WTC11 (cell line): ENCODE results near the gene DNAJB2. TPM values are rescaled to one million over a fixed set of nuclear protein-coding genes. Genes with fewer than 3 reads are reported as not detected.

Experiments used
- ATAC-seq: fragments of 200-7000 bp; cut with Tn5 transposase; 2 replicates; pipeline ENCODE4 v1.10.0; 2021; ENCODE audit warnings: mild to moderate bottlenecking, moderate library complexity
- CTCF ChIA-PET: fragments of 300-600 bp; sonication (Branson Sonifier 250); formaldehyde crosslinking; loops from one replicate; lab custom pipeline; 2021; ENCODE audit warnings: antibody characterized with exemption; lab: Charles Lee
- POLR2A ChIA-PET: fragments of 350-600 bp; sonication (Branson Sonifier 250); formaldehyde crosslinking; loops from one replicate; lab custom pipeline; 2021; ENCODE audit warnings: antibody characterized with exemption; lab: Charles Lee
- DNase-seq: peaks from one replicate; pipeline ENCODE4 v3.0.0; 2021; ENCODE audit warnings: low spot score
- H3K27ac Mint-ChIP-seq: 2 replicates; pipeline ENCODE4 v1.8.0; 2021; ENCODE audit warnings: mixed read lengths
- H3K27me3 Mint-ChIP-seq: 2 replicates; pipeline ENCODE4 v1.8.0; 2021; ENCODE audit warnings: low read depth, mild to moderate bottlenecking, moderate library complexity, mixed read lengths
- H3K36me3 Mint-ChIP-seq: 2 replicates; pipeline ENCODE4 v1.8.0; 2021; ENCODE audit warnings: mixed read lengths
- H3K4me1 Mint-ChIP-seq: 2 replicates; pipeline ENCODE4 v1.8.0; 2022; ENCODE audit warnings: mixed read lengths
- H3K4me3 Mint-ChIP-seq: 2 replicates; pipeline ENCODE4 v1.8.0; 2021; ENCODE audit warnings: mild to moderate bottlenecking, moderate library complexity, mixed read lengths
- H3K9me3 Mint-ChIP-seq: 2 replicates; pipeline ENCODE4 v1.8.0; 2021; ENCODE audit warnings: mixed read lengths
- ATF2 ChIP-seq: sonication (generic); formaldehyde crosslinking; IDR thresholded peaks from 2 replicates; pipeline ENCODE4 v1.8.1; 2022; ENCODE audit warnings: low read depth, missing genetic modification reagents, borderline replicate concordance
- CBFB ChIP-seq: sonication (generic); formaldehyde crosslinking; IDR thresholded peaks from 2 replicates; pipeline ENCODE4 v1.8.1; 2022; ENCODE audit warnings: mild to moderate bottlenecking, low read depth, missing genetic modification reagents
- ESRRA ChIP-seq: sonication (generic); formaldehyde crosslinking; IDR thresholded peaks from 2 replicates; pipeline ENCODE4 v1.8.1; 2022; ENCODE audit warnings: mild to moderate bottlenecking, missing genetic modification reagents, borderline replicate concordance
- GRHL2 ChIP-seq: fragments of 250-450 bp; sonication (Bioruptor Pico); IDR thresholded peaks from 2 replicates; pipeline ENCODE4 v1.8.0; 2022; ENCODE audit warnings: mild to moderate bottlenecking, moderate library complexity; ENCODE audit not compliant: insufficient replicate concordance, severe bottlenecking
- HMGXB4 ChIP-seq: sonication (generic); formaldehyde crosslinking; IDR thresholded peaks from 2 replicates; pipeline ENCODE4 v1.8.1; 2023; ENCODE audit warnings: mild to moderate bottlenecking, moderate library complexity, missing genetic modification reagents
- MYBL2 ChIP-seq: sonication (generic); formaldehyde crosslinking; IDR thresholded peaks from 2 replicates; pipeline ENCODE4 v1.8.1; 2023; ENCODE audit warnings: mild to moderate bottlenecking, moderate library complexity, missing genetic modification reagents
- PRRX2 ChIP-seq: fragments of 250-450 bp; sonication (Bioruptor Pico); IDR thresholded peaks from 2 replicates; pipeline ENCODE4 v1.8.0; 2021; ENCODE audit warnings: mild to moderate bottlenecking
- SP1 ChIP-seq: sonication (generic); formaldehyde crosslinking; conservative IDR thresholded peaks from 2 replicates; pipeline ENCODE4 v1.8.1; 2022; ENCODE audit warnings: missing genetic modification reagents
- TEAD1 ChIP-seq: sonication (generic); formaldehyde crosslinking; IDR thresholded peaks from 2 replicates; pipeline ENCODE4 v1.8.0; 2022; ENCODE audit warnings: mild to moderate bottlenecking, missing genetic modification reagents
- TP53 ChIP-seq: sonication (generic); formaldehyde crosslinking; IDR thresholded peaks from 2 replicates; pipeline ENCODE4 v1.8.1; 2023; ENCODE audit warnings: mild to moderate bottlenecking, missing genetic modification reagents
- ZBTB21 ChIP-seq: sonication (generic); formaldehyde crosslinking; IDR thresholded peaks from 2 replicates; pipeline ENCODE4 v1.8.1; 2023; ENCODE audit warnings: mild to moderate bottlenecking, missing genetic modification reagents, borderline replicate concordance
- ZBTB43 ChIP-seq: sonication (generic); formaldehyde crosslinking; IDR thresholded peaks from 2 replicates; pipeline ENCODE4 v1.8.1; 2023; ENCODE audit warnings: mild to moderate bottlenecking, missing genetic modification reagents
- ZNF121 ChIP-seq: sonication (generic); formaldehyde crosslinking; IDR thresholded peaks from 2 replicates; pipeline ENCODE4 v1.8.0; 2023; ENCODE audit warnings: missing genetic modification reagents
- ZNF138 ChIP-seq: sonication (generic); formaldehyde crosslinking; conservative IDR thresholded peaks from 2 replicates; pipeline ENCODE4 v1.8.1; 2022; ENCODE audit warnings: mild to moderate bottlenecking, moderate library complexity, missing genetic modification reagents
- ZNF396 ChIP-seq: fragments of 250-450 bp; sonication (Bioruptor Pico); IDR thresholded peaks from 2 replicates; pipeline ENCODE4 v1.8.0; 2021; ENCODE audit warnings: mild to moderate bottlenecking, moderate library complexity, borderline replicate concordance
- total RNA-seq: library from RNA; stranded (reverse); gene quantifications from 3 replicates; pipeline ENCODE4 v1.2.3, GENCODE V29; 2021
- TF ChIP-seq, protein P1 (sequence below): sonication (generic); formaldehyde crosslinking; IDR thresholded peaks from 2 replicates; pipeline ENCODE4 v1.8.0; 2022; ENCODE audit warnings: mild to moderate bottlenecking, missing genetic modification reagents
- TF ChIP-seq, protein P2 (sequence below): sonication (generic); formaldehyde crosslinking; IDR thresholded peaks from 2 replicates; pipeline ENCODE4 v1.8.1; 2022; ENCODE audit warnings: mild to moderate bottlenecking, missing genetic modification reagents, moderate library complexity, borderline replicate concordance
- TF ChIP-seq, protein P3 (sequence below): sonication (generic); formaldehyde crosslinking; IDR thresholded peaks from 2 replicates; pipeline ENCODE4 v1.8.1; 2023; ENCODE audit warnings: mild to moderate bottlenecking, missing genetic modification reagents, borderline replicate concordance

The DNAJB2 gene
- total RNA-seq, 1 experiment from 2014 or later = 36.1 TPM

DNA sequence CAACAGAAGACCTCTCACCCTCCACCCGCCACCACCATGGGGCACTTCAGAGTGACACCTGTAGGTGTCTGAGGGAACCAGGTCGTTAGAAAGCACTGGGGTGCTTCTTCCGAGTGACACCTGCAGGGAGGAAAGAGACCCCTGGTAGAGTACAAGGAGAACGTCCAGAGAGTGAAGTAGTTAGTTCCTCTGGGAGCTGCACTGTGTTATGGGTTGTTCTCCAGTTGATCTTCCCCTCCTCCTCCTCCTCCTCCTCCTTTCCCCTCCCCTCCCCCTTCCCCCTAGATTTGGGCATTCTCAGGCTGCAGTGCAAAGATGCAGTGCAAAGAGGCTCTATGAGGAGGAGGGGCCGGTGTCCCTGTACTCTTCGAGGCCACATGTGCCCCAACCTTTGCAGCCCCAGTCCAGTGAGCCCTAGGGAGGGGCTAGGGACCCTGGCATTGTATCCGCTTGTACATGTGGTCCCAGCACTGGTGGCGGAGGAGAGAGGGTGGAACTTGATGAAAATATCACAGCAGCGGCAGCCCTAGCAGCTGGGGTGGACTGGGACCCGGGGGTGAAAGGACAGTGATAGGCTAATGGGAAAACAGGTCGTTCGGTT lies 850 bp downstream of the DNAJB2 start:
- DNase-seq (no peak), ATAC-seq (no peak)
- TF ChIP-seq ZBTB21 (CRISPR knock-in tag) = 0 out of 2 replicates have a peak, but pooled peaks have one; percentile 87
- TF ChIP-seq CBFB = no peak
- TF ChIP-seq HMGXB4 (CRISPR knock-in tag) = no peak
- TF ChIP-seq ZNF121 = 0 out of 2 replicates have a peak, but pooled peaks have one; percentile 14
- Mint-ChIP-seq H3K36me3 (peaks cover 6% of the 10 kb centered on the region; the same call in 1 of the 2 replicates), H3K27me3 (peaks cover 4% of the 10 kb centered on the region; the same call in 1 of the 2 replicates), H3K4me3 (peak overlapping the region; percentile 88), H3K9me3 (no peaks in the 10 kb centered on the region), H3K27ac (peak overlapping the region; percentile 86), H3K4me1 (peaks cover 24% of the 10 kb centered on the region)
- ChIA-PET POLR2A (interaction anchor here (0.6 to 3.0 kb wide), 6 partner anchors 15 to 218 kb away, joined by 3 to 21 read pairs (median 10); partner anchors contain the start of genes ABCB6, GMPPA, TUBA4A and TUBA4B), CTCF (interaction anchor here (0.9 to 6.5 kb wide), 4 partner anchors 14 to 73 kb away, joined by 3 to 158 read pairs (median 4); no protein-coding TSS in a partner anchor)

GRCh38 chr2:219280651-219281050 lies 1.5 kb downstream of the DNAJB2 start:
- POLR2A ChIA-PET = interaction anchor here (0.6 to 1.5 kb wide), 2 partner anchors 55 to 138 kb away, joined by 3 to 4 read pairs; no protein-coding TSS in a partner anchor
- Mint-ChIP-seq H3K27ac (no peak overlapping the region), H3K27me3 (peaks cover 4% of the 10 kb centered on the region; the same call in 1 of the 2 replicates), H3K4me1 (peaks cover 28% of the 10 kb centered on the region), H3K36me3 (peaks cover 8% of the 10 kb centered on the region; the same call in 1 of the 2 replicates), H3K9me3 (no peaks in the 10 kb centered on the region), H3K4me3 (peak overlapping the region; percentile 88)
- CTCF ChIA-PET = interaction anchor here (6.5 kb wide), 1 partner anchor 13 kb away, joined by 158 read pairs; no protein-coding TSS in a partner anchor
- ATAC-seq = no peak
- TF ChIP-seq GRHL2 (no peak), PRRX2 (CRISPR knock-in tag) (no peak), MYBL2 (CRISPR knock-in tag) (no peak), ESRRA (no peak), TP53 (no peak), TEAD1 (no peak), SP1 (no peak)
- TF ChIP-seq, protein P1, sequence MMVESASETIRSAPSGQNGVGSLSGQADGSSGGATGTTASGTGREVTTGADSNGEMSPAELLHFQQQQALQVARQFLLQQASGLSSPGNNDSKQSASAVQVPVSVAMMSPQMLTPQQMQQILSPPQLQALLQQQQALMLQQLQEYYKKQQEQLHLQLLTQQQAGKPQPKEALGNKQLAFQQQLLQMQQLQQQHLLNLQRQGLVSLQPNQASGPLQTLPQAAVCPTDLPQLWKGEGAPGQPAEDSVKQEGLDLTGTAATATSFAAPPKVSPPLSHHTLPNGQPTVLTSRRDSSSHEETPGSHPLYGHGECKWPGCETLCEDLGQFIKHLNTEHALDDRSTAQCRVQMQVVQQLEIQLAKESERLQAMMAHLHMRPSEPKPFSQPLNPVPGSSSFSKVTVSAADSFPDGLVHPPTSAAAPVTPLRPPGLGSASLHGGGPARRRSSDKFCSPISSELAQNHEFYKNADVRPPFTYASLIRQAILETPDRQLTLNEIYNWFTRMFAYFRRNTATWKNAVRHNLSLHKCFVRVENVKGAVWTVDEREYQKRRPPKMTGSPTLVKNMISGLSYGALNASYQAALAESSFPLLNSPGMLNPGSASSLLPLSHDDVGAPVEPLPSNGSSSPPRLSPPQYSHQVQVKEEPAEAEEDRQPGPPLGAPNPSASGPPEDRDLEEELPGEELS (CRISPR knock-in tag) = no peak
- TF ChIP-seq, protein P2, sequence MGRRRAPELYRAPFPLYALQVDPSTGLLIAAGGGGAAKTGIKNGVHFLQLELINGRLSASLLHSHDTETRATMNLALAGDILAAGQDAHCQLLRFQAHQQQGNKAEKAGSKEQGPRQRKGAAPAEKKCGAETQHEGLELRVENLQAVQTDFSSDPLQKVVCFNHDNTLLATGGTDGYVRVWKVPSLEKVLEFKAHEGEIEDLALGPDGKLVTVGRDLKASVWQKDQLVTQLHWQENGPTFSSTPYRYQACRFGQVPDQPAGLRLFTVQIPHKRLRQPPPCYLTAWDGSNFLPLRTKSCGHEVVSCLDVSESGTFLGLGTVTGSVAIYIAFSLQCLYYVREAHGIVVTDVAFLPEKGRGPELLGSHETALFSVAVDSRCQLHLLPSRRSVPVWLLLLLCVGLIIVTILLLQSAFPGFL (CRISPR knock-in tag) = no peak
- no peak for DNase-seq

- H3K27ac Mint-ChIP-seq = no peak overlapping the region
- ChIA-PET POLR2A (no interaction called here), CTCF (interaction anchor here (6.5 kb wide), 1 partner anchor 12 kb away, joined by 158 read pairs; no protein-coding TSS in a partner anchor)
- H3K4me3 Mint-ChIP-seq = no peak overlapping the region
- H3K36me3 Mint-ChIP-seq = peaks cover 8% of the 10 kb centered on the region; the same call in 1 of the 2 replicates
- H3K4me1 Mint-ChIP-seq = peaks cover 34% of the 10 kb centered on the region
- H3K9me3 Mint-ChIP-seq = no peaks in the 10 kb centered on the region
- H3K27me3 Mint-ChIP-seq = peaks cover 4% of the 10 kb centered on the region; the same call in 1 of the 2 replicates
- ATAC-seq = no peak
- DNase-seq = no peak
- no peak for TF ChIP-seq ZBTB43 (CRISPR knock-in tag)
- TF ChIP-seq ATF2 (CRISPR knock-in tag) = no peak
- TF ChIP-seq ZNF138 (CRISPR knock-in tag) = no peak
- TF ChIP-seq, protein P2 (CRISPR knock-in tag) = no peak
- TF ChIP-seq, protein P3, sequence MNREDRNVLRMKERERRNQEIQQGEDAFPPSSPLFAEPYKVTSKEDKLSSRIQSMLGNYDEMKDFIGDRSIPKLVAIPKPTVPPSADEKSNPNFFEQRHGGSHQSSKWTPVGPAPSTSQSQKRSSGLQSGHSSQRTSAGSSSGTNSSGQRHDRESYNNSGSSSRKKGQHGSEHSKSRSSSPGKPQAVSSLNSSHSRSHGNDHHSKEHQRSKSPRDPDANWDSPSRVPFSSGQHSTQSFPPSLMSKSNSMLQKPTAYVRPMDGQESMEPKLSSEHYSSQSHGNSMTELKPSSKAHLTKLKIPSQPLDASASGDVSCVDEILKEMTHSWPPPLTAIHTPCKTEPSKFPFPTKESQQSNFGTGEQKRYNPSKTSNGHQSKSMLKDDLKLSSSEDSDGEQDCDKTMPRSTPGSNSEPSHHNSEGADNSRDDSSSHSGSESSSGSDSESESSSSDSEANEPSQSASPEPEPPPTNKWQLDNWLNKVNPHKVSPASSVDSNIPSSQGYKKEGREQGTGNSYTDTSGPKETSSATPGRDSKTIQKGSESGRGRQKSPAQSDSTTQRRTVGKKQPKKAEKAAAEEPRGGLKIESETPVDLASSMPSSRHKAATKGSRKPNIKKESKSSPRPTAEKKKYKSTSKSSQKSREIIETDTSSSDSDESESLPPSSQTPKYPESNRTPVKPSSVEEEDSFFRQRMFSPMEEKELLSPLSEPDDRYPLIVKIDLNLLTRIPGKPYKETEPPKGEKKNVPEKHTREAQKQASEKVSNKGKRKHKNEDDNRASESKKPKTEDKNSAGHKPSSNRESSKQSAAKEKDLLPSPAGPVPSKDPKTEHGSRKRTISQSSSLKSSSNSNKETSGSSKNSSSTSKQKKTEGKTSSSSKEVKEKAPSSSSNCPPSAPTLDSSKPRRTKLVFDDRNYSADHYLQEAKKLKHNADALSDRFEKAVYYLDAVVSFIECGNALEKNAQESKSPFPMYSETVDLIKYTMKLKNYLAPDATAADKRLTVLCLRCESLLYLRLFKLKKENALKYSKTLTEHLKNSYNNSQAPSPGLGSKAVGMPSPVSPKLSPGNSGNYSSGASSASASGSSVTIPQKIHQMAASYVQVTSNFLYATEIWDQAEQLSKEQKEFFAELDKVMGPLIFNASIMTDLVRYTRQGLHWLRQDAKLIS (CRISPR knock-in tag) = no peak
- no peak for TF ChIP-seq ZNF396 (CRISPR knock-in tag)
Observed at GRCh38 chr2:219281588-219281987, 2.4 kb downstream of the DNAJB2 start.
